SIG-M5 (cell line): ENCODE measurements around the gene CMKLR1.

Source experiments
- DNase-seq: peaks from one replicate; lab custom pipeline; 2025; lab: John Stamatoyannopoulos, UW

Gene CMKLR1

GRCh38 chr12:108267450-108267849 is 71.7 kb downstream of the CMKLR1 start:
- DNase-seq = no peak

DNA sequence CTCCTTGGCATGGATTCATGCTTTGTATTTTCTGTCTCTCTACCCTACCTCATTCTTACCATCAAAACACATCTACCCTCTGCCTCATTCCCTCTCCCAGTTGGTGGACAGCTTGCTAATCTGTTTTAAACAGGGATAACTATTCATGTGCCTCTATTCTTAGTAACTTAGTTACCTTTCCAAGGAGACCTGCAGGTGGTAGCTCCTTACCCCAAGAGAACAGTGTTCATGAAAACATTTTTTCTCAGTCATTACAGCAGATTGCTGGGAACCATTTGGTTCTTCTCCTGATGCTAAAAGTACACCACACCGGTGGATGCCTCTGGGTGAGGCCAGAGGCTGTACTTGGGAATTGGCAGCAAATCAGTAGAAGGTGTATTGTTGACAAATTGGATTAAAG is 73.0 kb downstream of the CMKLR1 start:
- DNase-seq = no peak

- DNase-seq = no peak
Measured at GRCh38 chr12:108265505-108265904, 73.6 kb downstream of the CMKLR1 start.

- DNase-seq = no peak
Measured at GRCh38 chr12:108260969-108261368, 78.1 kb downstream of the CMKLR1 start.

- DNase-seq = no peak
Measured at GRCh38 chr12:108260039-108260438, 79.1 kb downstream of the CMKLR1 start.

DNA sequence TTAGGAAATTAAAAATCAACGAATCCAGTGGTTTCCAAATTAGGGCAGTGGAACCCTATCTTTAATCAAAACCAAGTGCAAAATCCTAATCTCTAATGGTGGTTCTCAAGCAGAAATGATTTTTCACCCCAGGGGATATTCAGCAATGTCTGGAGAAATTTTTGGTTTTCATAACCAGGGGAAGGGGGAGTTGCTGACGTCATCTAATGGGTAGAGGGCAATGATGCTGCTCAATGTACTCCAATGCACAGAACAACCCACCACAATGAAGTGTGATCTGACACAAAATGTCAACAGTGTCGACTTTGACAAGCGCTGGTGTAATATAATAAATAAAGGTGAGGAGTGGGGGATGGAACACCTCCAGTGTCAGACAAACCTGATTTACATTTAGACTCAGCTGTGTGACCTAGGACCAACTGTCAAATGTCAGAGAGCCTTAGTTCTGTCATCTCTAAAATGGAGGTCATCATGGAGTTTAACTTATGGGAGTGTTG is 81.5 kb downstream of the CMKLR1 start:
- no peak for DNase-seq

DNA sequence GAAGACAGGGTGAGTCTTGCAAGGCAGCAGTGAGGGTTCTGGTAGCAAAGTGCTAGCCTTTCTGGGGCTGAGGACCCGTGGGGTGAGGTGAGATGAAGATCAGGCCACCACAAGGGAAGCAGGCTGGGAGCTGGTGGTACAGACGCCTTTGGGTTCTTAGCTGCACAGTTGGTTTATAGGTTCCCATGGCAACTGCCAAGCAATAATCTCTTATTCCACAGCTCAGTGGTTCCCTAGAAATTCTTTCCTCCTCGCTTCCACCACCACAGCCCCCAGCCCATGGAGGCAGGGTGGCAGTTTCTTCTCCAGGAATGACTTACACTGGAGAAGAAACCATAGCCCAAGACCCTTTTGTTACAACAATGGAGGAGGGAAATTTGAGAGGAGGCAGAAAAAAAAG is 82.1 kb downstream of the CMKLR1 start:
- no peak for DNase-seq

GRCh38 chr12:108255252-108255602 is 83.9 kb downstream of the CMKLR1 start:
- no peak for DNase-seq

GRCh38 chr12:108254517-108255251 is 84.4 kb downstream of the CMKLR1 start:
- no peak for DNase-seq

DNA sequence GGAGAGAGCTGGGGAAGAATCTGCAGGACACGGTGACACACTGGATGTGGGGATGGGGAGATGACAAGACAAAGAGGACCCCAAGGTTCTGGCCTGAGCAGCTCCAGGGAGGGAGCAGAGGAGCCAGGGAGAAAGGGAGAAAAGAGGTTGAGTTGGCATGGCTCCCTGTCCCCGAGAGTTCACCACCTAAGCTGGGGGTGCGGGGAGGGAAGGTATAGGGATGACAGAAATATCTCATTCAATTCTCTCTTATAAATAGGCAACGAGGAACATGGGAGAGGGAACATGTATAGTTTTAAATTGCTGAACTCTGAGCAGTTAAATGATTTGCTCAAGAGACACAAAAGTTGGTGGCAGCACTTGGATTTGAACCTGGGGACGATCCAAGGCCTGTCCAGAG is 85.1 kb downstream of the CMKLR1 start:
- no peak for DNase-seq

- DNase-seq = no peak
Measured at GRCh38 chr12:108253540-108253939, 85.6 kb downstream of the CMKLR1 start.

DNA sequence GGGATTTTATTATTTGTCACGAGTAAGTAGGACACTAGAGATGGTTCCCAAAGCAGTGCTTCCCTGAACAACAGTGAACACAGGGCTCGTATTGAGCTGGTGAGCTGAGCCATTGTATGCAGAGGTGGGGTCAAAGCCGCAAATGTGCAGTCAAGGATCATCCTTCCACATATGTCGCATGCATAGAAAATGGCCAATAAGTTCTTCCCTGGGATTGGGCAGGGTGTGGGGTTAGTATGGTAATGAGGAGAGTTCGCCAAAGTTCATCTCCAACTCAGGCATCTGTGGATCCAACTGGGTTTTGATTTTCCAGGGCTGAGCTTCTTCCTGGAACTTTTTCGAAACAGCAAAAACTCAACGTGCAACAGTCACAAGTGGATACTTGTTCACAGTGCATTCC is 86.6 kb downstream of the CMKLR1 start:
- DNase-seq = no peak

DNA sequence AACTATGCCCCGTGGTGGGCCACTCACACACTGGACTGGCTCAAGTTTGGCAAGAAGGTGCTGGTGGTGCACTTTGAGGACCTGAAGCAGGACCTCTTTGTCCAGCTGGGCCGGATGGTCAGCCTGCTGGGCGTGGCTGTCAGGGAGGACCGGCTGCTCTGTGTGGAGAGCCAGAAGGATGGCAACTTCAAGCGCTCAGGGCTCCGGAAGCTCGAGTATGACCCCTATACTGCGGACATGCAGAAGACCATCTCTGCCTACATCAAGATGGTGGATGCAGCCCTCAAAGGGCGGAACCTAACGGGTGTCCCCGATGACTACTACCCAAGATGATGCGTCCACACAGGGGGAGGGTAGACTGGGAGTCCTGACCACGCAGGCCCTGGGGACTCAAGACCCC is 91.1 kb downstream of the CMKLR1 start:
- DNase-seq = no peak

GRCh38 chr12:108247130-108247529 is 92.0 kb downstream of the CMKLR1 start:
- DNase-seq = no peak

- no peak for DNase-seq
Measured at GRCh38 chr12:108241986-108242703, 97.0 kb downstream of the CMKLR1 start.

GRCh38 chr12:108240928-108241327 is 98.2 kb downstream of the CMKLR1 start:
- DNase-seq = no peak

GRCh38 chr12:108240027-108240785 is 98.9 kb downstream of the CMKLR1 start:
- no peak for DNase-seq

- DNase-seq = no peak
Measured at GRCh38 chr12:108239378-108239777, 99.7 kb downstream of the CMKLR1 start.

- no peak for DNase-seq
Measured at GRCh38 chr12:108238474-108238873, 100.6 kb downstream of the CMKLR1 start.
